GM19351 (cell line): ENCODE measurements around the gene SNTG2.

ENCODE experiments used
- ATAC-seq: cut with Tn5 transposase; IDR thresholded peaks from one replicate; pipeline ENCODE4 v1.9.1; 2021; ENCODE audit warnings: mild to moderate bottlenecking, moderate library complexity; ENCODE audit not compliant: unreplicated experiment

The SNTG2 gene

GRCh38 chr2:951224-952006 is 766 bp downstream of the SNTG2 start:
- no peak for ATAC-seq

GRCh38 chr2:953408-953807 is 2.8 kb downstream of the SNTG2 start:
- no peak for ATAC-seq

- no peak for ATAC-seq
Measured at GRCh38 chr2:953975-954686, 3.5 kb downstream of the SNTG2 start.

- ATAC-seq: no peak
Measured at GRCh38 chr2:954687-955000, 4.0 kb downstream of the SNTG2 start.

- no peak for ATAC-seq
Measured at GRCh38 chr2:955829-956731, 5.4 kb downstream of the SNTG2 start.

GRCh38 chr2:959457-959856 is 8.8 kb downstream of the SNTG2 start:
- ATAC-seq: no peak

- ATAC-seq: no peak
Measured at GRCh38 chr2:960061-960736, 9.6 kb downstream of the SNTG2 start.

- ATAC-seq: no peak
Measured at GRCh38 chr2:961786-962185, 11.1 kb downstream of the SNTG2 start.

GRCh38 chr2:963876-964275 is 13.2 kb downstream of the SNTG2 start:
- no peak for ATAC-seq

GRCh38 chr2:964562-964961 is 13.9 kb downstream of the SNTG2 start:
- ATAC-seq: no peak

- ATAC-seq: no peak
Measured at GRCh38 chr2:965640-966147, 15.0 kb downstream of the SNTG2 start.

GRCh38 chr2:973129-973528 is 22.5 kb downstream of the SNTG2 start:
- ATAC-seq: no peak

- ATAC-seq: peak; percentile 91
Measured at GRCh38 chr2:974054-974453, 23.4 kb downstream of the SNTG2 start.

- peak; percentile 29 for ATAC-seq
Measured at GRCh38 chr2:974502-974901, 23.9 kb downstream of the SNTG2 start.

- ATAC-seq: no peak
Measured at GRCh38 chr2:975095-975494, 24.4 kb downstream of the SNTG2 start.

- peak; percentile 73 for ATAC-seq
Measured at GRCh38 chr2:979069-979928, 28.6 kb downstream of the SNTG2 start.

- no peak for ATAC-seq
Measured at GRCh38 chr2:980176-980575, 29.5 kb downstream of the SNTG2 start.

GRCh38 chr2:981258-981657 is 30.6 kb downstream of the SNTG2 start:
- ATAC-seq: no peak

GRCh38 chr2:981759-982158 is 31.1 kb downstream of the SNTG2 start:
- no peak for ATAC-seq
